CD4-positive, alpha-beta T cell (primary cell): Measurements from ENCODE around the gene SCN4A. TPM values are rescaled to one million over a fixed set of nuclear protein-coding genes. Genes with fewer than 3 reads are reported as not detected.

Source experiments
- ATAC-seq: fragments of 200-7000 bp; cut with Tn5 transposase; one replicate; pipeline ENCODE4 v1.10.0; 2022; ENCODE audit warnings: mild to moderate bottlenecking; ENCODE audit not compliant: poor library complexity
- CTCF ChIA-PET: fragments of 350-600 bp; sonication (Branson Sonifier 250); formaldehyde crosslinking; loops from one replicate; lab custom pipeline; 2021; ENCODE audit warnings: antibody characterized with exemption, inconsistent platforms; lab: Charles Lee
- POLR2A ChIA-PET: fragments of 350-600 bp; sonication (Branson Sonifier 250); formaldehyde crosslinking; loops from one replicate; lab custom pipeline; 2021; ENCODE audit warnings: antibody characterized with exemption, inconsistent platforms; lab: Charles Lee
- DNase-seq, 14 experiments: peaks; one replicate each; pipeline ENCODE4 v3.0.0-alpha.2; 2013 to 2020; ENCODE audit warnings: mixed read lengths in 2 of 14
- H3K27ac ChIP-seq, 2 donors: one replicate each; pipeline versions ENCODE4 v1.5.1 to v1.7.0; 2013; ENCODE audit warnings: low read length in 2 of 2, low read depth in 1 of 2, mild to moderate bottlenecking in 1 of 2
- H3K27me3 ChIP-seq, 2 experiments: 1 replicate in 1 of 2; 2 replicates in 1 of 2; pipeline versions ENCODE4 v1.6.1 to v1.7.0; 2013; ENCODE audit warnings: low read length in 2 of 2, control low read depth in 1 of 2, mild to moderate bottlenecking in 1 of 2, moderate library complexity in 1 of 2; ENCODE audit not compliant: insufficient read depth in 2 of 2, control insufficient read depth in 1 of 2
- H3K36me3 ChIP-seq: one replicate; pipeline ENCODE4 v1.6.1; 2013; ENCODE audit warnings: low read length, control low read depth; ENCODE audit not compliant: insufficient read depth
- H3K4me1 ChIP-seq: one replicate; pipeline ENCODE4 v1.6.1; 2013; ENCODE audit warnings: low read length, control low read depth; ENCODE audit not compliant: insufficient read depth
- H3K4me3 ChIP-seq: one replicate; pipeline ENCODE4 v1.5.1; 2013; ENCODE audit warnings: mild to moderate bottlenecking, low read length, moderate library complexity
- H3K9me3 ChIP-seq, 2 experiments: 1 replicate in 1 of 2; 2 replicates in 1 of 2; pipeline versions ENCODE4 v1.6.1 to v1.7.0; 2013; ENCODE audit warnings: low read length in 2 of 2, mild to moderate bottlenecking in 2 of 2, control low read depth in 1 of 2, moderate library complexity in 1 of 2; ENCODE audit not compliant: control insufficient read depth in 1 of 2, insufficient read depth in 1 of 2
- H3K27ac Mint-ChIP-seq: one replicate; pipeline ENCODE4 v1.8.0; 2020; ENCODE audit warnings: mixed read lengths
- H3K27me3 Mint-ChIP-seq: one replicate; pipeline ENCODE4 v1.8.0; 2021; ENCODE audit warnings: mixed read lengths
- H3K36me3 Mint-ChIP-seq: one replicate; pipeline ENCODE4 v1.8.0; 2021; ENCODE audit warnings: low read depth, mixed read lengths
- H3K4me1 Mint-ChIP-seq: one replicate; pipeline ENCODE4 v1.8.0; 2021; ENCODE audit warnings: low read depth, mixed read lengths
- H3K4me3 Mint-ChIP-seq: one replicate; pipeline ENCODE4 v1.8.0; 2020; ENCODE audit warnings: mild to moderate bottlenecking, mixed read lengths
- H3K9me3 Mint-ChIP-seq: one replicate; pipeline ENCODE4 v1.8.0; 2020; ENCODE audit warnings: mixed read lengths
- CTCF ChIP-seq: fragments of 200-600 bp; IDR thresholded peaks from one replicate; pipeline ENCODE4 v1.8.0; 2022; ENCODE audit warnings: antibody characterized with exemption, mild to moderate bottlenecking
- intact Hi-C, 2 experiments: fragments of 100-400 bp; cut with DNase I in 1 of 2; cut with micrococcal nuclease in 1 of 2; formaldehyde crosslinking; loops; one replicate each; pipeline versions ENCODE4 v1.15.1 to v1.9.0; 2023 to 2025; cut with DNase I, micrococcal nuclease
- total RNA-seq, 174 experiments: library from RNA in 2 of 174; stranded (reverse) in 2 of 174; gene quantifications; one replicate each; pipeline ENCODE4 v1.2.3 and lab custom pipeline; 2021 to 2026

Gene SCN4A
- total RNA-seq, 2 experiments from 2014 or later: 0.03 TPM; not detected in 1

- TF ChIP-seq CTCF: no peak
- POLR2A ChIA-PET: no interaction called here
- Mint-ChIP-seq H3K27ac (no peak overlapping the region), H3K36me3 (peaks cover 5% of the 10 kb centered on the region), H3K4me1 (peaks cover 54% of the 10 kb centered on the region), H3K4me3 (no peak overlapping the region), H3K9me3 (no peaks in the 10 kb centered on the region), H3K27me3 (no peaks in the 10 kb centered on the region)
- intact Hi-C loops: loop anchor here in 1 of 2 experiments (5.0 kb wide), 1 partner anchor 56 kb away; the partner anchor contains the start of gene CD79B
- Histone ChIP-seq H3K4me3 (no peak overlapping the region), H3K36me3 (no peaks in the 10 kb centered on the region), H3K27me3 (no peaks in the 10 kb centered on the region), H3K4me1 (peaks cover 52% of the 10 kb centered on the region), H3K27ac (no peak overlapping the region), H3K9me3 (no peaks in the 10 kb centered on the region)
- CTCF ChIA-PET: no interaction called here
- no peak for DNase-seq
- no peak for ATAC-seq
Measured at GRCh38 chr17:63988127-63988478, 15.4 kb upstream of the SCN4A start.

GRCh38 chr17:63987221-63988126, 14.8 kb upstream of the SCN4A start:
- no peak overlapping the region for H3K27ac ChIP-seq
- H3K4me1 Mint-ChIP-seq: peaks cover 50% of the 10 kb centered on the region
- TF ChIP-seq CTCF: no peak
- POLR2A ChIA-PET: no interaction called here
- CTCF ChIA-PET: interaction anchor here (1.2 to 2.6 kb wide), 2 partner anchors 29 to 42 kb away, joined by 4 to 9 read pairs; no protein-coding TSS in a partner anchor
- peaks cover 48% of the 10 kb centered on the region for H3K4me1 ChIP-seq
- H3K36me3 Mint-ChIP-seq: peaks cover 5% of the 10 kb centered on the region
- H3K36me3 ChIP-seq: no peaks in the 10 kb centered on the region
- H3K27ac Mint-ChIP-seq: no peak overlapping the region
- peaks cover 2% of the 10 kb centered on the region for H3K9me3 Mint-ChIP-seq
- ATAC-seq (no peak), DNase-seq (no peak)
- peaks cover 0 to 4% of the 10 kb centered on the region in 2 experiments for H3K9me3 ChIP-seq
- H3K4me3 ChIP-seq: no peak overlapping the region
- no peak overlapping the region for H3K4me3 Mint-ChIP-seq
- no peaks in the 10 kb centered on the region for H3K27me3 Mint-ChIP-seq
- intact Hi-C loops: loop anchor here in 1 of 2 experiments (5.0 kb wide), 1 partner anchor 55 kb away; the partner anchor contains the start of gene CD79B
- no peaks in the 10 kb centered on the region for H3K27me3 ChIP-seq

- H3K27me3 ChIP-seq: no peaks in the 10 kb centered on the region
- peaks cover 43% of the 10 kb centered on the region for H3K4me1 Mint-ChIP-seq
- ChIA-PET POLR2A (interaction anchor here (0.5 kb wide), 1 partner anchor 120 kb away, joined by 3 read pairs; no protein-coding TSS in a partner anchor), CTCF (interaction anchor here (0.6 to 2.6 kb wide), 4 partner anchors 30 to 42 kb away, joined by 3 to 9 read pairs (median 4); no protein-coding TSS in a partner anchor)
- peaks cover 2% of the 10 kb centered on the region for H3K9me3 Mint-ChIP-seq
- H3K36me3 Mint-ChIP-seq: peaks cover 5% of the 10 kb centered on the region
- no peaks in the 10 kb centered on the region for H3K27me3 Mint-ChIP-seq
- no peak overlapping the region for H3K4me3 ChIP-seq
- intact Hi-C loops: loop anchor here in 1 of 2 experiments (5.0 kb wide), 1 partner anchor 55 kb away; the partner anchor contains the start of gene CD79B
- H3K4me1 ChIP-seq: peaks cover 42% of the 10 kb centered on the region
- H3K4me3 Mint-ChIP-seq: no peak overlapping the region
- ATAC-seq: no peak
- peaks cover 5 to 9% of the 10 kb centered on the region in 2 experiments for H3K9me3 ChIP-seq
- H3K27ac Mint-ChIP-seq: peak overlapping the region; percentile 22
- H3K36me3 ChIP-seq: no peaks in the 10 kb centered on the region
- TF ChIP-seq CTCF: no peak
- DNase-seq: no peak
- no peak overlapping the region for H3K27ac ChIP-seq
Measured at GRCh38 chr17:63986821-63987220, 14.1 kb upstream of the SCN4A start.
